H9 (cell line): Measurements from ENCODE around the gene WHRN. TPM values are rescaled to one million over a fixed set of nuclear protein-coding genes. Genes with fewer than 3 reads are reported as not detected.

ENCODE experiments used
- DNase-seq: peaks from one replicate; pipeline ENCODE4 v3.0.0-alpha.2; 2017
- H2AFZ ChIP-seq: one replicate; pipeline ENCODE4 v1.6.1; 2013; ENCODE audit warnings: mild to moderate bottlenecking, low read length, control low read depth, moderate library complexity
- H2AK5ac ChIP-seq: 2 replicates; pipeline ENCODE4 v1.6.1; 2013; ENCODE audit warnings: low read length, control low read depth, mixed read lengths; ENCODE audit not compliant: insufficient read length
- H2BK120ac ChIP-seq: one replicate; pipeline ENCODE4 v1.6.1; 2013; ENCODE audit warnings: low read depth, mild to moderate bottlenecking, low read length, control low read depth, inconsistent platforms; ENCODE audit not compliant: poor library complexity, severe bottlenecking
- H2BK12ac ChIP-seq: 2 replicates; pipeline ENCODE4 v1.6.1; 2013; ENCODE audit warnings: low read length, control low read depth, mixed read lengths, low read depth; ENCODE audit not compliant: insufficient read length
- H2BK15ac ChIP-seq: 2 replicates; pipeline ENCODE4 v1.6.1; 2013; ENCODE audit warnings: low read depth, low read length, control low read depth
- H2BK20ac ChIP-seq: one replicate; pipeline ENCODE4 v1.6.1; 2013; ENCODE audit warnings: low read depth, mild to moderate bottlenecking, low read length, control low read depth, inconsistent platforms; ENCODE audit not compliant: poor library complexity, severe bottlenecking
- H2BK5ac ChIP-seq: 2 replicates; pipeline ENCODE4 v1.6.1; 2013; ENCODE audit warnings: low read length, control low read depth, mixed read lengths; ENCODE audit not compliant: insufficient read length
- H3K14ac ChIP-seq: 2 replicates; pipeline ENCODE4 v1.6.1; 2013; ENCODE audit warnings: low read length, control low read depth; ENCODE audit not compliant: insufficient read depth
- H3K18ac ChIP-seq: 2 replicates; pipeline ENCODE4 v1.6.1; 2013; ENCODE audit warnings: low read depth, mild to moderate bottlenecking, mixed read lengths, low read length, control low read depth; ENCODE audit not compliant: insufficient read length
- H3K23ac ChIP-seq: 2 replicates; pipeline ENCODE4 v1.6.1; 2013; ENCODE audit warnings: low read length, control low read depth, mixed read lengths, low read depth; ENCODE audit not compliant: insufficient read length
- H3K23me2 ChIP-seq: 2 replicates; pipeline ENCODE4 v1.6.1; 2013; ENCODE audit warnings: low read depth, mild to moderate bottlenecking, mixed read lengths, low read length, control low read depth; ENCODE audit not compliant: insufficient read length, poor library complexity, severe bottlenecking
- H3K27ac ChIP-seq: 2 replicates; pipeline ENCODE4 v1.5.1; 2013; ENCODE audit warnings: low read length, control low read depth, mixed read lengths, low read depth; ENCODE audit not compliant: insufficient read length
- H3K27me3 ChIP-seq: 2 replicates; pipeline ENCODE4 v1.6.1; 2013; ENCODE audit warnings: low read length, control low read depth, inconsistent platforms; ENCODE audit not compliant: insufficient read depth
- H3K4ac ChIP-seq: 2 replicates; pipeline ENCODE4 v1.6.1; 2013; ENCODE audit warnings: low read depth, mild to moderate bottlenecking, control low read depth, inconsistent platforms, low read length, moderate library complexity
- H3K4me1 ChIP-seq: 2 replicates; pipeline ENCODE4 v1.6.1; 2013; ENCODE audit warnings: low read length, control low read depth, inconsistent platforms; ENCODE audit not compliant: insufficient read depth
- H3K4me2 ChIP-seq: 2 replicates; pipeline ENCODE4 v1.6.1; 2013; ENCODE audit warnings: low read length, control low read depth, mixed read lengths; ENCODE audit not compliant: insufficient read length, insufficient read depth
- H3K56ac ChIP-seq: 2 replicates; pipeline ENCODE4 v1.6.1; 2013; ENCODE audit warnings: low read depth, mild to moderate bottlenecking, mixed read lengths, low read length, control low read depth; ENCODE audit not compliant: insufficient read length
- H3K79me1 ChIP-seq: 2 replicates; pipeline ENCODE4 v1.6.1; 2013; ENCODE audit warnings: low read depth, mild to moderate bottlenecking, moderate library complexity, low read length, control low read depth, inconsistent platforms; ENCODE audit not compliant: insufficient read depth, poor library complexity, severe bottlenecking
- H3K79me2 ChIP-seq: 2 replicates; pipeline ENCODE4 v1.6.1; 2013; ENCODE audit warnings: low read length, control low read depth, inconsistent platforms; ENCODE audit not compliant: insufficient read depth
- H3K9ac ChIP-seq: 2 replicates; pipeline ENCODE4 v1.6.1; 2013; ENCODE audit warnings: low read length, control low read depth, mixed read lengths; ENCODE audit not compliant: insufficient read length; ENCODE audit errors: extremely low read depth
- H3K9me3 ChIP-seq: one replicate; pipeline ENCODE4 v1.6.1; 2013; ENCODE audit warnings: low read depth, low read length, inconsistent platforms; ENCODE audit not compliant: control insufficient read depth
- H3T11ph ChIP-seq: one replicate; pipeline ENCODE4 v1.6.1; 2013; ENCODE audit warnings: mild to moderate bottlenecking, low read length, control low read depth, inconsistent platforms
- H4K20me1 ChIP-seq: one replicate; pipeline ENCODE4 v1.6.1; 2013; ENCODE audit not compliant: control insufficient read depth, insufficient read length, insufficient read depth
- H4K5ac ChIP-seq: 2 replicates; pipeline ENCODE4 v1.6.1; 2013; ENCODE audit warnings: low read depth, mild to moderate bottlenecking, mixed read lengths, low read length, control low read depth; ENCODE audit not compliant: insufficient read length
- H4K8ac ChIP-seq: replicated peaks from 2 replicates; pipeline ENCODE4 v1.6.1; 2013; ENCODE audit warnings: low read length, control low read depth, mixed read lengths, low read depth; ENCODE audit not compliant: insufficient read length
- H4K91ac ChIP-seq: 2 replicates; pipeline ENCODE4 v1.6.1; 2013; ENCODE audit warnings: low read depth, mild to moderate bottlenecking, moderate library complexity, mixed read lengths, low read length, control low read depth; ENCODE audit not compliant: insufficient read length
- H3K27ac Mint-ChIP-seq, 3 experiments: 2 replicates in 2 of 3; 3 replicates in 1 of 3; pipeline ENCODE4 v1.8.0; 2020 to 2021; ENCODE audit warnings: mixed read lengths in 3 of 3, mild to moderate bottlenecking in 1 of 3, moderate library complexity in 1 of 3
- H3K27me3 Mint-ChIP-seq: 2 replicates; pipeline ENCODE4 v1.8.0; 2021; ENCODE audit warnings: low read depth, mild to moderate bottlenecking, moderate library complexity, mixed read lengths
- H3K36me3 Mint-ChIP-seq, 3 experiments: 2 replicates in 2 of 3; 3 replicates in 1 of 3; pipeline ENCODE4 v1.8.0; 2020 to 2021; ENCODE audit warnings: low read depth in 3 of 3, mixed read lengths in 3 of 3; ENCODE audit not compliant: insufficient read depth in 1 of 3
- H3K4me1 Mint-ChIP-seq, 2 experiments: 2 replicates each; pipeline ENCODE4 v1.8.0; 2020; ENCODE audit warnings: mixed read lengths in 2 of 2
- H3K4me3 Mint-ChIP-seq, 2 experiments: 2 replicates in 1 of 2; 3 replicates in 1 of 2; pipeline ENCODE4 v1.8.0; 2020 to 2021; ENCODE audit warnings: mild to moderate bottlenecking in 2 of 2, mixed read lengths in 2 of 2, moderate library complexity in 1 of 2
- H3K9me3 Mint-ChIP-seq, 2 experiments: 2 replicates in 1 of 2; 3 replicates in 1 of 2; pipeline ENCODE4 v1.8.0; 2020; ENCODE audit warnings: mild to moderate bottlenecking in 2 of 2, mixed read lengths in 2 of 2, moderate library complexity in 1 of 2
- CTCF ChIP-seq: fragments of 200-600 bp; sonication (generic); conservative IDR thresholded peaks from 3 replicates; pipeline ENCODE4 v1.8.0; 2021; ENCODE audit warnings: antibody characterized with exemption, mild to moderate bottlenecking
- WGBS: extraction: QIAGEN DNeasy Blood & Tissue Kit; methylation state at CpG from one replicate; pipeline ENCODE4 v1.1.7; 2013; ENCODE audit warnings: missing lambda C conversion rate, low lambda C conversion rate, mixed read lengths; ENCODE audit not compliant: insufficient read length; ENCODE audit errors: extremely low coverage; 5-methylcytosine and 5-hydroxymethylcytosine counted together
- total RNA-seq: library from RNA; stranded (reverse); gene quantifications from 2 replicates; pipeline ENCODE4 v1.2.1, GENCODE V29; 2021

The WHRN gene
- total RNA-seq, 1 experiment from 2014 or later = 2.2 TPM

GRCh38 chr9:114500697-114501292 is 4.5 kb downstream of the WHRN start:
- Histone ChIP-seq H3K27ac (no peak overlapping the region), H3K23ac (no peak overlapping the region), H3K4me2 (no peak overlapping the region), H4K91ac (no peak overlapping the region), H3K79me2 (no peaks in the 10 kb centered on the region), H3K4ac (no peak overlapping the region), H2BK20ac (no peak overlapping the region), H3K79me1 (no peaks in the 10 kb centered on the region), H3K18ac (no peak overlapping the region), H3K27me3 (no peaks in the 10 kb centered on the region; the same call in 1 of the 2 replicates), H2BK5ac (no peak overlapping the region), H3K56ac (no peak overlapping the region), H3K23me2 (peaks cover 15% of the 10 kb centered on the region), H3K9ac (no peak overlapping the region), H2BK15ac (no peak overlapping the region), H3T11ph (no peak overlapping the region), H2AFZ (no peak overlapping the region), H3K9me3 (no peaks in the 10 kb centered on the region), H2BK12ac (no peak overlapping the region), H2AK5ac (no peak overlapping the region), H4K8ac (no peak overlapping the region), H3K4me1 (peaks cover 4% of the 10 kb centered on the region), H4K20me1 (no peaks in the 10 kb centered on the region), H2BK120ac (no peak overlapping the region), H3K14ac (no peak overlapping the region), H4K5ac (no peak overlapping the region)
- DNase-seq = no peak
- H3K27ac Mint-ChIP-seq = no peak overlapping the region
- no CpG with 5 or more reads among the region's 3 CpGs for WGBS
- TF ChIP-seq CTCF = no peak
- peaks cover 32 to 49% of the 10 kb centered on the region in 2 experiments for H3K4me1 Mint-ChIP-seq
- peaks cover 0 to 1% (median 0%) of the 10 kb centered on the region in 3 experiments; a peak in 1 of 7 replicates for H3K36me3 Mint-ChIP-seq
- peaks cover 33% of the 10 kb centered on the region for H3K27me3 Mint-ChIP-seq
- H3K9me3 Mint-ChIP-seq = no peaks in the 10 kb centered on the region; a peak in 1 of 5 replicates
- H3K4me3 Mint-ChIP-seq = no peak overlapping the region
